ENCODE results near the gene DLG2.

DNA sequence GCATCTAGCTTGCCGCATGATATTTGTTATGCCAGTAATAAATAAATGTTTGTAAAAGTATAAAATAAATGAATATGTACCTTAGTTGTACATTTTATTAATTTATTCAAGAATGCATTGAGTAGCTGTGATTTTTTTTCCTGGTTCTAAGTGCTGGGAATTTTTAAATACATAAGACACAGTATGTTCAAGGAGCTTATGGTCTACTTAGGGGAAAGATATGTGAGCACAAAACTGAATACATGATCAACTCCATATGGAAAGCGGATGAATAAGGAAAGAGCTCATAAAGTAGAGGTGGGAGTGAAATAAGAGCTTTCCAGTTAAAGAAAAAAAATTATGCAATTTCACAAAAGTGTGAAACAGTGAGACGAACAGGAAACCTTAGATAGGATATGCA lies 1396.7 kb downstream of the DLG2 start:
- TF ChIP-seq POLR2AphosphoS5 (IDR thresholded peaks at IDR 0.05; ENCODE audit: low read depth, low read length): no peak
- TF ChIP-seq TAF1 (IDR thresholded peaks at IDR 0.05; ENCODE audit: borderline replicate concordance, insufficient read depth, low read length): no peak
- TF ChIP-seq FOXP2 (optimal IDR thresholded peaks at IDR 0.05; ENCODE audit: borderline replicate concordance, extremely low read depth, extremely low read length, insufficient read depth): no peak
- TF ChIP-seq, protein P1, sequence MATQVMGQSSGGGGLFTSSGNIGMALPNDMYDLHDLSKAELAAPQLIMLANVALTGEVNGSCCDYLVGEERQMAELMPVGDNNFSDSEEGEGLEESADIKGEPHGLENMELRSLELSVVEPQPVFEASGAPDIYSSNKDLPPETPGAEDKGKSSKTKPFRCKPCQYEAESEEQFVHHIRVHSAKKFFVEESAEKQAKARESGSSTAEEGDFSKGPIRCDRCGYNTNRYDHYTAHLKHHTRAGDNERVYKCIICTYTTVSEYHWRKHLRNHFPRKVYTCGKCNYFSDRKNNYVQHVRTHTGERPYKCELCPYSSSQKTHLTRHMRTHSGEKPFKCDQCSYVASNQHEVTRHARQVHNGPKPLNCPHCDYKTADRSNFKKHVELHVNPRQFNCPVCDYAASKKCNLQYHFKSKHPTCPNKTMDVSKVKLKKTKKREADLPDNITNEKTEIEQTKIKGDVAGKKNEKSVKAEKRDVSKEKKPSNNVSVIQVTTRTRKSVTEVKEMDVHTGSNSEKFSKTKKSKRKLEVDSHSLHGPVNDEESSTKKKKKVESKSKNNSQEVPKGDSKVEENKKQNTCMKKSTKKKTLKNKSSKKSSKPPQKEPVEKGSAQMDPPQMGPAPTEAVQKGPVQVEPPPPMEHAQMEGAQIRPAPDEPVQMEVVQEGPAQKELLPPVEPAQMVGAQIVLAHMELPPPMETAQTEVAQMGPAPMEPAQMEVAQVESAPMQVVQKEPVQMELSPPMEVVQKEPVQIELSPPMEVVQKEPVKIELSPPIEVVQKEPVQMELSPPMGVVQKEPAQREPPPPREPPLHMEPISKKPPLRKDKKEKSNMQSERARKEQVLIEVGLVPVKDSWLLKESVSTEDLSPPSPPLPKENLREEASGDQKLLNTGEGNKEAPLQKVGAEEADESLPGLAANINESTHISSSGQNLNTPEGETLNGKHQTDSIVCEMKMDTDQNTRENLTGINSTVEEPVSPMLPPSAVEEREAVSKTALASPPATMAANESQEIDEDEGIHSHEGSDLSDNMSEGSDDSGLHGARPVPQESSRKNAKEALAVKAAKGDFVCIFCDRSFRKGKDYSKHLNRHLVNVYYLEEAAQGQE (IDR thresholded peaks at IDR 0.05; ENCODE audit: insufficient read depth in 1 of 2, low read depth in 2 of 2, low read length in 2 of 2): no peak
